ENCODE results near the gene SUCO. TPM values are rescaled to one million over a fixed set of nuclear protein-coding genes. Genes with fewer than 3 reads are reported as not detected.

Gene SUCO
- total and polyA plus RNA-seq, 2 experiments from 2014 or later, result 12.4 to 24.3 TPM

GRCh38 chr1:172531412-172532182 is 1.4 kb upstream of the SUCO start:
- Histone ChIP-seq H4K20me1 (ENCODE audit: insufficient read depth) (no peaks in the 10 kb centered on the region), H3K4me2 (ENCODE audit: unreplicated experiment) (peak overlapping the region; percentile 94), H2AFZ (peak overlapping the region; percentile 99), H3K36me3 (ENCODE audit: low read depth) (no peaks in the 10 kb centered on the region), H3K9me2 (ENCODE audit: insufficient read depth) (no peaks in the 10 kb centered on the region), H3F3A (ENCODE audit: insufficient read depth) (peaks cover 21% of the 10 kb centered on the region), H3K27ac (peak overlapping the region; percentile 91), H3K4me3 (peak overlapping the region; percentile 96), H3K9ac (peak overlapping the region; percentile 87), H3K9me3 (ENCODE audit: low read depth) (no peaks in the 10 kb centered on the region), H3K27me3 (replicated peaks; ENCODE audit: insufficient read depth) (no peaks in the 10 kb centered on the region), H3K4me1 (ENCODE audit: insufficient read depth) (peaks cover 22% of the 10 kb centered on the region), H3K79me2 (ENCODE audit: insufficient read depth) (peaks cover 32% of the 10 kb centered on the region)
- in situ Hi-C loops (cut with MboI), result no loop called here
- TF ChIP-seq EZH2phosphoT487 (IDR thresholded peaks at IDR 0.05; ENCODE audit: insufficient read depth, low read depth) (no peak), EZH2 (IDR thresholded peaks at IDR 0.05; ENCODE audit: insufficient read depth, poor library complexity, severe bottlenecking) (no peak)
- no peak for DNase-seq
- WGBS, 2 experiments (ENCODE audit: low coverage in 1 of 2, low lambda C conversion rate in 2 of 2, missing lambda C conversion rate in 2 of 2), result 2% methylated on average over 11 of the region's 11 CpGs

GRCh38 chr1:172532183-172532699 is 709 bp upstream of the SUCO start:
- DNase-seq, result peak; percentile 99
- peak overlapping the region; percentile 87 for H3K9ac ChIP-seq
- peak overlapping the region; percentile 99 for H2AFZ ChIP-seq
- H3K27me3 ChIP-seq (replicated peaks; ENCODE audit: insufficient read depth), result no peaks in the 10 kb centered on the region
- peaks cover 38% of the 10 kb centered on the region for H3K79me2 ChIP-seq (ENCODE audit: insufficient read depth)
- 0 to 2% methylated on average over 18 of the region's 18 CpGs for WGBS, 2 experiments (ENCODE audit: low coverage in 1 of 2, low lambda C conversion rate in 2 of 2, missing lambda C conversion rate in 2 of 2)
- peak overlapping the region; percentile 91 for H3K27ac ChIP-seq
- no peaks in the 10 kb centered on the region for H3K36me3 ChIP-seq (ENCODE audit: low read depth)
- no peaks in the 10 kb centered on the region for H4K20me1 ChIP-seq (ENCODE audit: insufficient read depth)
- H3K9me3 ChIP-seq (ENCODE audit: low read depth), result no peaks in the 10 kb centered on the region
- H3K4me2 ChIP-seq (ENCODE audit: unreplicated experiment), result peak overlapping the region; percentile 94
- no peaks in the 10 kb centered on the region for H3K9me2 ChIP-seq (ENCODE audit: insufficient read depth)
- peak overlapping the region; percentile 96 for H3K4me3 ChIP-seq
- H3F3A ChIP-seq (ENCODE audit: insufficient read depth), result peaks cover 21% of the 10 kb centered on the region
- TF ChIP-seq EZH2phosphoT487 (IDR thresholded peaks at IDR 0.05; ENCODE audit: insufficient read depth, low read depth) (no peak), EZH2 (IDR thresholded peaks at IDR 0.05; ENCODE audit: insufficient read depth, poor library complexity, severe bottlenecking) (no peak)
- in situ Hi-C loops (cut with MboI), result no loop called here
- H3K4me1 ChIP-seq (ENCODE audit: insufficient read depth), result peaks cover 24% of the 10 kb centered on the region

GRCh38 chr1:172533513-172534151 is 682 bp downstream of the SUCO start:
- Histone ChIP-seq H4K20me1 (ENCODE audit: insufficient read depth) (no peaks in the 10 kb centered on the region; the same call in 1 of the 2 replicates), H3K9me2 (ENCODE audit: insufficient read depth) (no peaks in the 10 kb centered on the region; the same call in 1 of the 2 replicates), H2AFZ (peak overlapping the region; percentile 70), H3K27me3 (replicated peaks; ENCODE audit: insufficient read depth) (no peaks in the 10 kb centered on the region), H3K36me3 (ENCODE audit: low read depth) (no peaks in the 10 kb centered on the region), H3K4me2 (ENCODE audit: unreplicated experiment) (peak overlapping the region; percentile 93), H3K4me3 (peak overlapping the region; percentile 94), H3K9ac (peak overlapping the region; percentile 91), H3K27ac (peak overlapping the region; percentile 89), H3F3A (ENCODE audit: insufficient read depth) (peaks cover 21% of the 10 kb centered on the region), H3K4me1 (ENCODE audit: insufficient read depth) (peaks cover 37% of the 10 kb centered on the region), H3K9me3 (ENCODE audit: low read depth) (no peaks in the 10 kb centered on the region), H3K79me2 (ENCODE audit: insufficient read depth) (peaks cover 52% of the 10 kb centered on the region)
- WGBS, 2 experiments (ENCODE audit: low coverage in 1 of 2, low lambda C conversion rate in 2 of 2, missing lambda C conversion rate in 2 of 2), result 0 to 2% methylated on average over 21 to 23 of the region's 23 CpGs
- TF ChIP-seq EZH2 (IDR thresholded peaks at IDR 0.05; ENCODE audit: insufficient read depth, poor library complexity, severe bottlenecking) (no peak), EZH2phosphoT487 (IDR thresholded peaks at IDR 0.05; ENCODE audit: insufficient read depth, low read depth) (no peak)
- DNase-seq, result peak; percentile 59
- in situ Hi-C loops (cut with MboI), result no loop called here

DNA sequence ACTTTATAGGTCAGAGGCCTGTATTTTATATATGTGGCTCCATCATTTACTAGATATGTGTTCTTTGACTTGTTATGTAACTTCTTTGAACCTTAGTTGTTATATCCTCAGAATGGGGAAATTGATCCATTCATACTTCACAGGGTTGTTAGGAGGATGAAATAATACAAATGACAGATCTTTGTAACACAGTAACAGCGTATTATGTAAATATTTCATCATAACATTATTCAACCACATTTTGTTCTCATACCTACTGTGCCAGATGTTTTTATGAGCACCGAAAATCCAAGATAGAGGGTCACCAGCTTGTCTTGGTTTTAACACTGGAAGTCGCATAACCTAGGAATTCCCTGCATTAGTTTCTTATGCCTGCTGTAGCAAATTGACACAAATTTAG is 3.3 kb downstream of the SUCO start:
- H3K27ac ChIP-seq, result no peak overlapping the region
- H3F3A ChIP-seq (ENCODE audit: insufficient read depth), result peaks cover 21% of the 10 kb centered on the region
- no peaks in the 10 kb centered on the region for H3K9me3 ChIP-seq (ENCODE audit: low read depth)
- WGBS, 2 experiments (ENCODE audit: low coverage in 1 of 2, low lambda C conversion rate in 2 of 2, missing lambda C conversion rate in 2 of 2), result 40 to 42% methylated on average over 3 of the region's 3 CpGs
- no peaks in the 10 kb centered on the region for H3K27me3 ChIP-seq (replicated peaks; ENCODE audit: insufficient read depth)
- peak overlapping the region; percentile 93 for H3K4me2 ChIP-seq (ENCODE audit: unreplicated experiment)
- H2AFZ ChIP-seq, result no peak overlapping the region
- H3K4me1 ChIP-seq (ENCODE audit: insufficient read depth), result peaks cover 36% of the 10 kb centered on the region
- H3K9me2 ChIP-seq (ENCODE audit: insufficient read depth), result no peaks in the 10 kb centered on the region; the same call in 1 of the 2 replicates
- peaks cover 79% of the 10 kb centered on the region for H3K79me2 ChIP-seq (ENCODE audit: insufficient read depth)
- in situ Hi-C loops (cut with MboI), result no loop called here
- peaks cover 4% of the 10 kb centered on the region; the same call in 1 of the 2 replicates for H4K20me1 ChIP-seq (ENCODE audit: insufficient read depth)
- DNase-seq, result no peak
- H3K36me3 ChIP-seq (ENCODE audit: low read depth), result no peaks in the 10 kb centered on the region
- no peak overlapping the region for H3K4me3 ChIP-seq
- H3K9ac ChIP-seq, result no peak overlapping the region
- TF ChIP-seq EZH2 (IDR thresholded peaks at IDR 0.05; ENCODE audit: insufficient read depth, poor library complexity, severe bottlenecking) (no peak), EZH2phosphoT487 (IDR thresholded peaks at IDR 0.05; ENCODE audit: insufficient read depth, low read depth) (no peak)
